HG03460 (cell line): ENCODE data around the gene ATP13A5.
A peak's percentile ranks its signal among the peaks of the same experiment; 100 is the strongest.

ENCODE experiments used
- ATAC-seq: cut with Tn5 transposase; IDR thresholded peaks from one replicate; pipeline ENCODE4 v1.9.1; 2021; ENCODE audit not compliant: unreplicated experiment

The ATP13A5 gene

GRCh38 chr3:193378706-193379105, at the start of gene ATP13A5:
Gene ATP13A5, minus strand, starts transcription at chr3:193378753. Its CDS starts 28 bp downstream, at chr3:193378725.
- ATAC-seq, result no peak

- no peak for ATAC-seq
Measured at GRCh38 chr3:193418576-193419373, 40.2 kb upstream of the ATP13A5 start.

GRCh38 chr3:193416629-193417028, 38.1 kb upstream of the ATP13A5 start:
- ATAC-seq, result no peak

- ATAC-seq, result no peak
Measured at GRCh38 chr3:193407688-193408087, 29.1 kb upstream of the ATP13A5 start.

GRCh38 chr3:193407112-193407511, 28.6 kb upstream of the ATP13A5 start:
- no peak for ATAC-seq

GRCh38 chr3:193403307-193403706, 24.8 kb upstream of the ATP13A5 start:
- no peak for ATAC-seq

GRCh38 chr3:193400304-193400703, 21.8 kb upstream of the ATP13A5 start:
- ATAC-seq, result no peak

GRCh38 chr3:193396451-193397244, 18.1 kb upstream of the ATP13A5 start:
- no peak for ATAC-seq

- no peak for ATAC-seq
Measured at GRCh38 chr3:193391902-193392301, 13.3 kb upstream of the ATP13A5 start.

GRCh38 chr3:193389335-193389734, 10.8 kb upstream of the ATP13A5 start:
- ATAC-seq, result no peak

- no peak for ATAC-seq
Measured at GRCh38 chr3:193388361-193388760, 9.8 kb upstream of the ATP13A5 start.

GRCh38 chr3:193387596-193387995, 9.0 kb upstream of the ATP13A5 start:
- ATAC-seq, result no peak

GRCh38 chr3:193377591-193377990, 962 bp downstream of the ATP13A5 start:
- ATAC-seq, result no peak

- ATAC-seq, result no peak
Measured at GRCh38 chr3:193375614-193376013, 2.9 kb downstream of the ATP13A5 start.

- no peak for ATAC-seq
Measured at GRCh38 chr3:193372783-193373182, 5.8 kb downstream of the ATP13A5 start.

- no peak for ATAC-seq
Measured at GRCh38 chr3:193367868-193368267, 10.7 kb downstream of the ATP13A5 start.

- ATAC-seq, result no peak
Measured at GRCh38 chr3:193357291-193357690, 21.3 kb downstream of the ATP13A5 start.

GRCh38 chr3:193354423-193354822, 24.1 kb downstream of the ATP13A5 start:
- ATAC-seq, result no peak

GRCh38 chr3:193350744-193351143, 27.8 kb downstream of the ATP13A5 start:
- no peak for ATAC-seq

- ATAC-seq, result no peak
Measured at GRCh38 chr3:193348686-193349085, 29.9 kb downstream of the ATP13A5 start.

GRCh38 chr3:193347521-193348501, 30.7 kb downstream of the ATP13A5 start:
- peak; percentile 56 for ATAC-seq
